ENCODE data around the gene SUFU.

DNA sequence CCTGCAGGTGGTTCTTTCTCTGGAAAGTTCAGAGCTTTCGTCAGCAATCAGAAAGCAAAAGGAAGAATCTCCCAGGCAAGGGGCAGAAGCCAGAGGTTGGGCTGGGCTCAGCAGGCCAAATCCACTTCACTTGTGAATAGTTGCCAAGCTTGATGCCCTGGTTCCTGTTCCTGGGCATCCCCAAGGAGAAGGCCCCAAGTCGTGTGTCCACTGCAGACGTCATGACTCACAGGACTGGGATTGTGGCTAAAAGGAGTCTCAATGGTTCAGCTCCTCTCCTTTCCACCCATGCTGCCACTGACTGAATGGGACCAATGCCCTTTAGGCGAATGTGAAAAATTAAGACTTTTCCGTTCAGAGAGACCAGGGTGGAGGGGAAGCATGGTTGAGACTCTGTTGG is 101.9 kb downstream of the SUFU start:
- TF ChIP-seq EP300 (IDR thresholded peaks at IDR 0.05) (no peak), POLR2A (IDR thresholded peaks at IDR 0.05) (no peak)
- TF ChIP-seq, protein P1, sequence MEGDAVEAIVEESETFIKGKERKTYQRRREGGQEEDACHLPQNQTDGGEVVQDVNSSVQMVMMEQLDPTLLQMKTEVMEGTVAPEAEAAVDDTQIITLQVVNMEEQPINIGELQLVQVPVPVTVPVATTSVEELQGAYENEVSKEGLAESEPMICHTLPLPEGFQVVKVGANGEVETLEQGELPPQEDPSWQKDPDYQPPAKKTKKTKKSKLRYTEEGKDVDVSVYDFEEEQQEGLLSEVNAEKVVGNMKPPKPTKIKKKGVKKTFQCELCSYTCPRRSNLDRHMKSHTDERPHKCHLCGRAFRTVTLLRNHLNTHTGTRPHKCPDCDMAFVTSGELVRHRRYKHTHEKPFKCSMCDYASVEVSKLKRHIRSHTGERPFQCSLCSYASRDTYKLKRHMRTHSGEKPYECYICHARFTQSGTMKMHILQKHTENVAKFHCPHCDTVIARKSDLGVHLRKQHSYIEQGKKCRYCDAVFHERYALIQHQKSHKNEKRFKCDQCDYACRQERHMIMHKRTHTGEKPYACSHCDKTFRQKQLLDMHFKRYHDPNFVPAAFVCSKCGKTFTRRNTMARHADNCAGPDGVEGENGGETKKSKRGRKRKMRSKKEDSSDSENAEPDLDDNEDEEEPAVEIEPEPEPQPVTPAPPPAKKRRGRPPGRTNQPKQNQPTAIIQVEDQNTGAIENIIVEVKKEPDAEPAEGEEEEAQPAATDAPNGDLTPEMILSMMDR (IDR thresholded peaks at IDR 0.05): no peak

All from stomach (tissue), 4 donors.